ENCODE data around the gene RSPH1. TPM values are rescaled to one million over a fixed set of nuclear protein-coding genes. Genes with fewer than 3 reads are reported as not detected.

The RSPH1 gene
- total RNA-seq, 2 experiments from 2014 or later = 0.34 to 0.38 TPM

GRCh38 chr21:42533306-42533962 lies 37.4 kb upstream of the RSPH1 start:
- H3K27me3 ChIP-seq (ENCODE audit: control insufficient read depth in 1 of 2, insufficient read depth in 2 of 2, low read length in 2 of 2) = no peaks in the 10 kb centered on the region
- peaks cover 25% of the 10 kb centered on the region for H3K4me1 ChIP-seq (ENCODE audit: insufficient read depth, low read length)
- no peaks in the 10 kb centered on the region for H3K9me3 Mint-ChIP-seq
- no peak overlapping the region for H3K27ac ChIP-seq (ENCODE audit: low read depth in 1 of 2, low read length in 2 of 2)
- no peak overlapping the region for H3K27ac Mint-ChIP-seq
- no peak for TF ChIP-seq CTCF (IDR thresholded peaks at IDR 0.05)
- ATAC-seq (ENCODE audit: poor library complexity) (no peak), DNase-seq (no peak)
- no peak overlapping the region for H3K4me3 Mint-ChIP-seq
- H3K4me1 Mint-ChIP-seq (ENCODE audit: low read depth) = peaks cover 27% of the 10 kb centered on the region
- no peak overlapping the region for H3K4me3 ChIP-seq (ENCODE audit: low read length)
- no peaks in the 10 kb centered on the region for H3K27me3 Mint-ChIP-seq
- CTCF ChIA-PET = no interaction called here
- POLR2A ChIA-PET = interaction anchor here (0.8 kb wide), 1 partner anchor 19 kb away, joined by 3 read pairs; no protein-coding TSS in a partner anchor
- peaks cover 50% of the 10 kb centered on the region for H3K36me3 Mint-ChIP-seq (ENCODE audit: low read depth)
- intact Hi-C loops (cut with DNase I, micrococcal nuclease) = no loop called here
- no peaks in the 10 kb centered on the region for H3K9me3 ChIP-seq (ENCODE audit: control insufficient read depth in 1 of 2, insufficient read depth in 1 of 2, low read length in 2 of 2)
- peaks cover 37% of the 10 kb centered on the region for H3K36me3 ChIP-seq (ENCODE audit: insufficient read depth, low read length)

- CTCF ChIA-PET = no interaction called here
- POLR2A ChIA-PET = no interaction called here
Observed at GRCh38 chr21:42532466-42533181, 36.6 kb upstream of the RSPH1 start.

GRCh38 chr21:42531771-42532170 lies 35.7 kb upstream of the RSPH1 start:
- peaks cover 43% of the 10 kb centered on the region for H3K4me1 Mint-ChIP-seq (ENCODE audit: low read depth)
- ChIA-PET CTCF (no interaction called here), POLR2A (no interaction called here)
- no peaks in the 10 kb centered on the region for H3K27me3 ChIP-seq (ENCODE audit: control insufficient read depth in 1 of 2, insufficient read depth in 2 of 2, low read length in 2 of 2)
- H3K9me3 Mint-ChIP-seq = no peaks in the 10 kb centered on the region
- no peak for TF ChIP-seq CTCF (IDR thresholded peaks at IDR 0.05)
- H3K4me3 Mint-ChIP-seq = no peak overlapping the region
- H3K9me3 ChIP-seq (ENCODE audit: control insufficient read depth in 1 of 2, insufficient read depth in 1 of 2, low read length in 2 of 2) = no peaks in the 10 kb centered on the region
- H3K4me1 ChIP-seq (ENCODE audit: insufficient read depth, low read length) = peaks cover 40% of the 10 kb centered on the region
- H3K36me3 ChIP-seq (ENCODE audit: insufficient read depth, low read length) = peaks cover 33% of the 10 kb centered on the region
- DNase-seq (no peak), ATAC-seq (ENCODE audit: poor library complexity) (no peak)
- H3K27ac ChIP-seq (ENCODE audit: low read depth in 1 of 2, low read length in 2 of 2) = no peak overlapping the region
- intact Hi-C loops (cut with DNase I, micrococcal nuclease) = loop anchor here in 1 of 2 experiments (1.0 kb wide), 1 partner anchor 14 kb away; no protein-coding TSS in a partner anchor
- peaks cover 41% of the 10 kb centered on the region for H3K36me3 Mint-ChIP-seq (ENCODE audit: low read depth)
- H3K27ac Mint-ChIP-seq = no peak overlapping the region
- H3K27me3 Mint-ChIP-seq = no peaks in the 10 kb centered on the region
- H3K4me3 ChIP-seq (ENCODE audit: low read length) = no peak overlapping the region

More at GRCh38 chr21:42532466-42533181, 36.6 kb upstream of the RSPH1 start:
- H3K4me3 ChIP-seq (ENCODE audit: low read length) = no peak overlapping the region
- intact Hi-C loops (cut with DNase I, micrococcal nuclease) = loop anchor here in 1 of 2 experiments (1.0 kb wide), 1 partner anchor 13 kb away; no protein-coding TSS in a partner anchor
- no peaks in the 10 kb centered on the region for H3K27me3 ChIP-seq (ENCODE audit: control insufficient read depth in 1 of 2, insufficient read depth in 2 of 2, low read length in 2 of 2)
- Mint-ChIP-seq H3K36me3 (ENCODE audit: low read depth) (peaks cover 47% of the 10 kb centered on the region), H3K4me3 (no peak overlapping the region), H3K27me3 (no peaks in the 10 kb centered on the region), H3K9me3 (no peaks in the 10 kb centered on the region), H3K4me1 (ENCODE audit: low read depth) (peaks cover 35% of the 10 kb centered on the region), H3K27ac (no peak overlapping the region)
- H3K4me1 ChIP-seq (ENCODE audit: insufficient read depth, low read length) = peaks cover 31% of the 10 kb centered on the region
- no peak for TF ChIP-seq CTCF (IDR thresholded peaks at IDR 0.05)
- ATAC-seq (ENCODE audit: poor library complexity) = no peak
- peak in 2 of 14 experiments; percentile 48 to 69 for DNase-seq
- H3K9me3 ChIP-seq (ENCODE audit: control insufficient read depth in 1 of 2, insufficient read depth in 1 of 2, low read length in 2 of 2) = no peaks in the 10 kb centered on the region
- H3K36me3 ChIP-seq (ENCODE audit: insufficient read depth, low read length) = peaks cover 34% of the 10 kb centered on the region
- H3K27ac ChIP-seq (ENCODE audit: low read depth in 1 of 2, low read length in 2 of 2) = no peak overlapping the region

Measured in CD4-positive, alpha-beta T cell (primary cell).